Stimulated activated CD8-positive, alpha-beta memory T cell treated with anti-CD3 and anti-CD28 coated beads, Interleukin-2, amount 100 ng/mL, for 48 hours (primary cell): Measurements from ENCODE around the gene IP6K3.

Experiments
- DNase-seq, 2 donors: peaks; one replicate each; pipeline ENCODE4 v3.0.0-alpha.2; 2020; ENCODE audit warnings: low read depth in 2 of 2

Gene IP6K3

GRCh38 chr6:33689148-33689494 lies 57.6 kb downstream of the IP6K3 start:
- no peak for DNase-seq

DNA sequence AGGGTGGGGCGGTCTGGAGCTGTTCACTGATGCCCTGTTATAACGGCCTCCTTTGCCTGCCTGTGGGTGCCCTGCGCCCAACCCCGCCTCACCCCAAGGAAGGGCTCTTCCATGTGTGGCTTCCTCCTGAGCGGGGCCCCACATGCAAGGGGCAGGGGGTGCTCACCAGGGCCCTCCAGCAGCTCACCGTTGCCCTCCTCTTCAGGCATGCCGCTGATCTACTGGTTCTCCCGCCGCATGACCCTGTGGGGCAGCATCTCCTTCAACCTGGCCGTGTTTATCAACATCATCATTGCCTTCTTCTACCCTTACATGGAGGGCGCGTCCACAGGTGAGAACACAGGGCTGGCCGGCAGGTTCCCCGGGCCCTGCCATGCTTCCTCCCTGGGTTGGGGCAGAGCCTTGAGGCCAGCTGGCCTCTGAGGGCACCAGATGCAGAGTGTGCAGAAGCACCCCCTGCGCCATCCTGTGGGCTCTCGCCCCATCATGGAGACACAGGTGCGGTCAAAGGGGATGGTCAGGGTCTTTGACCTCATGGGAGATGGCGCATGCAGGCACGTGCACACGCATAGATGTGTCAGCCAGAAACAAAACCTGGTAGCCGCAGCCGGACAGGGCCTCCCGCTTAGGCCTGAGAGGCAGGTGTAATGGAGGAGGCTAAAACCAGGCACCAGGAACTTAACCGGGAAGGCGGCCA lies 58.1 kb downstream of the IP6K3 start:
- no peak for DNase-seq

- no peak for DNase-seq
These were observed 58.7 kb downstream of the IP6K3 start for GRCh38 chr6:33688006-33688405.

DNA sequence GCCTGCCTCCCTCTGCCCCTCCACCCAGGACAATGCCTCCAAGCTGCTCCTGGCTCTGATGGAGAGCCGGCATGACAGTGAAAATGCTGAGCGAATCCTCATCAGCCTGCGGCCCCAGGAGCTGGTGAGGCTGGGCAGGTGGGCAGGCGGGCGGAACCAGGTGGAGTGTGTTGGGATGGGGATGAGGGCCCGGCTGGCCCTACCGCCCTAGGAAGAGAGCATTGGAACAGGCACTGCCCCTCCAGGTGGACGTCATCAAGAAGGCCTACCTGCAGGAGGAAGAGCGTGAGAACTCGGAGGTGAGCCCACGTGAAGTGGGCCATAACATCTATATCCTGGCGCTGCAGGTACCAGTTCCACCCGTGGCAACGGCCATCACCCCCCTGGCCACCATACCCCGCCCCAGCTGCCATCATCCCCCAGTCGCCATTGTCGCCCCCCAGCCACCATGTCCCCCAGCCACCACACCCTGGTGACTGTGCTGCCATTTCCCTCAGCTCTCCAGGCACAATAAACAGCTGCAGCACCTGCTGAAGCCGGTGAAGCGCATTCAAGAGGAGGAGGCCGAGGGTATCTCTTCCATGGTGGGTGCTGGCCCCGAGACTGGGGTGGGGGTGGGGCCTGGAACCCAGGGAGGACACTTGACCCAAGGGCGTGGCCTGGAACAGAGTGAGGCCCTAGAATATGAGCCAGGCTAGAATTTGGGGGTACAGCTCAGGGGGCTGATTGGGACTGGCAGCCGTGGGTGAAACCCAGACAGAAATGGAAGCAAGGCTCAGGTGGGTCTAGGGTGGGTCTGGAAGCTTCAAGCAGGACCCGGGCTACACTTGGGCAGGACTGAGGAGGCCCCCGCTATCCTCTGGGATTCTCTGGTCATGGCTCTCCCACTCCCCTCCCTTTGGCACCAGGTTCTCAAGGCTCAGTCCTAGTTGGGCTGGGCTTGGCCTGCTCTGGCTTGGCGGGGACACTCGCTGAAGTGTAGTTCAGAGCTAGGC lies 59.4 kb downstream of the IP6K3 start:
- DNase-seq, result no peak

- DNase-seq, result no peak
These were observed 60.3 kb downstream of the IP6K3 start for GRCh38 chr6:33686225-33686924.

DNA sequence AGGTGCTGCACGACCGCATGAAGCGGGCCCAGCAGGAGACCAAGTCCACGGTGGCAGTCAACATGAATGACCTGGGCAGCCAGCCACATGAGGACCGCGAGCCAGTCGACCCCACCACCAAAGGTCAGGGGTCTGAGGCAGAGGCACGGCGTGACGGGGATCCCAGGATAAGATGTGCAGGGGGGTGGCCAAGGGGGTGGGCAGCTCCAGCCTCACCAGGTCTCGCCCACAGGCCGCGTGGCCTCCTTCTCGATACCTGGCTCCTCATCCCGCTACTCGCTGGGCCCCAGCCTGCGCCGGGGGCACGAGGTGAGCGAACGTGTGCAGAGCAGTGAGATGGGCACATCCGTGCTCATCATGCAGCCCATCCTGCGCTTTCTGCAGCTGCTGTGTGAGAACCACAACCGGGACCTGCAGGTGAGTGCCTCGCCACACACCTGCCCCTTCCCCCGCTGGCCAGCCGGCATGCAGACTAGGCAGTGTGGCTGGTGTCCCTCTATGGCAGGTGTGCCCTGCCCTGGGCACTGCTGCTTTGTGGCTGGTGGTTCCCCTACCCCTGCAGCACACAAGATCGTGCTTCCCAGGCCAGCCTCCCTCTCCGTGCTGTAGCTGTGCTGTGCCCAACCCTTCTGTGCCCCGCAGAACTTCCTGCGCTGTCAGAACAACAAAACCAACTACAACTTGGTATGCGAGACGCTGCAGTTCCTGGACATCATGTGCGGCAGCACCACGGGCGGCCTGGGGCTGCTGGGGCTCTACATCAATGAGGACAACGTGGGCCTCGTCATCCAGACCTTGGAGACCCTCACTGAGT lies 61.1 kb downstream of the IP6K3 start:
- DNase-seq, result no peak

DNA sequence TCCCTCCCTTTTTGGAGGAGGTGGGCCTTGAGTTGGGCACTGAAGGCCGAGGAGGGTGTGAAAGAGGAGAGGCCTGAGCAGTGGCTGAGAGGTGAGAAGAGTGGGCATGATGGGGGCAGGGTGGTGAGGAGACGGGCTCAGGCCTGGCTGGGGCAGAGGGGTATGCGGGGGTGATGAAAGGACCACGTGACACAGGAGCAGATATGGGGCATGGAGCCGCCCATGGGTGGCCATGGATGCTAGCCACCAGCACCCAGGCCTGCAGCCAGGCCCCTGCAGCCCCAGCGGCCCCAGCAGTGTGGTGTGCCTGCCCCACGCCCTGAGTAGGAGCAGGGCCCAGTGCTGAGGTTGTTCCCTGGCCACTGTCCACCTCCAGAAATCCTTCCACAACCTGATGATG lies 61.7 kb downstream of the IP6K3 start:
- no peak for DNase-seq

- no peak for DNase-seq
These were observed 62.2 kb downstream of the IP6K3 start for GRCh38 chr6:33684428-33684896.

DNA sequence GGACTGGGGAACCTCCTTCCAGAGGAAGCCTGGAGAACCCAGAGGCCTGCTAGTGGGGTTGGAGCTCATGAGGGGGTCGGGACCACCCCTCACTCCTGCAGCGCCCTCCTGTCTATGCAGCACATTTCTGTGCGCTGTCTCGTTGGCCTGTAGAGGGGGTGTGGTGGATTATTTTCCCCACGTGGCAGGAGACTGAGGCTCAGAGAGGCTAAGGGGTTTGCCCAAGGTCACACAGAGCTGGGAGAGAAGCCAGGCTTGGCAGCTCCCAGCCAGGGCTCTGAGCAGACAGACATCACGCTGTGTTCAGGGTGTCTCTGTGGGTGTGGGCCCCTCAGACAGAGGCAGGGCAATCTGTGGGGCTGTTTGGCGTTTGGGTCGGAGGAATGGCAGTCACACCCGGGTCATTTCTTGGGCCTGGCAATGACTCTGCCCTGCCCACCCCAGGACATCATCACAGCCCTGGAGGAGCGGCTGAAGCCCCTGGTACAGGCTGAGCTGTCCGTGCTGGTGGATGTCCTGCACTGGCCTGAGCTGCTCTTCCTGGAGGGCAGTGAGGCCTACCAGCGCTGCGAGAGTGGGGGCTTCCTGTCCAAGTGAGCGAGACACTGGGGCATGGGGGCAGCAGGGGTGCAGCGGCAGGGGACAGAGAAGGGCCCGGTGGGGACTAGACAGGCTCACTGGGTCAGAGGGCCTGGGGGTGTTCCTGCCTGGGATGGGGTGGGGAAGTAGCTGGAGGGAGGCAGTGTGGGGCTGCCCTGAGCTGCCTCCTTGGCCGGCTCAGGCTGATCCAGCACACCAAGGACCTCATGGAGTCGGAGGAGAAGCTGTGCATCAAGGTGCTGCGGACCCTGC lies 62.9 kb downstream of the IP6K3 start:
- DNase-seq, result no peak

GRCh38 chr6:33683051-33683571 lies 63.6 kb downstream of the IP6K3 start:
- DNase-seq, result peak in 1 of 2 donors; percentile 44

GRCh38 chr6:33682341-33682740 lies 64.4 kb downstream of the IP6K3 start:
- no peak for DNase-seq

GRCh38 chr6:33679761-33680160 lies 66.9 kb downstream of the IP6K3 start:
- no peak for DNase-seq

GRCh38 chr6:33678932-33679490 lies 67.7 kb downstream of the IP6K3 start:
- DNase-seq, result no peak

DNA sequence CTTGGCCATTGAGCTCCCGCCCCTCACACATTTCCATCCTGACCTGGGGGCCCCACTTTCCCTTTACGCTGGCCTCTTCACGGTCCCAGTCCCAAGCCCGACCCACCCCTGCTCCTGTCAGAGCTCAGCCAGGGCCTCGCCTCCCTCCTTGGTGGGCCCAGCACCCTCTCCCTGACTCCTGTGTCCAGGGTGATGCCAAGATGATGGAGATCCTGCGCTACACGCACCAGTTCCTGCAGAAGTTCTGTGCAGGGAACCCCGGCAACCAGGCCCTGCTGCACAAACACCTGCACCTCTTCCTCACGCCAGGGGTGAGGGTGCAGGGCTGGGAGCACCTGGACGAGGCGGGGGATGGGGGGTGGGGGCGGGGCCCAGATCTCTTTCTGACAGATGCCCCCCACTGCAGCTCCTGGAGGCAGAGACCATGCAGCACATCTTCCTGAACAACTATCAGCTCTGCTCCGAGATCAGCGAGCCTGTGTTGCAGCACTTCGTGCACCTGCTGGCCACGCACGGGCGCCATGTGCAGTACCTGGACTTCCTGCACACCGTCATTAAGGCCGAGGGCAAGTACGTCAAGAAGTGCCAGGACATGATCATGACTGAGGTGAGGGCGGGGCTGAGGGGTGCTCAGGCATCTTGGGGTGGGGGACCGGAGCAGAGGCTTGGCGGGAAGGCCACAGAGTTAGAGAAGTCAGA lies 68.3 kb downstream of the IP6K3 start:
- no peak for DNase-seq

DNA sequence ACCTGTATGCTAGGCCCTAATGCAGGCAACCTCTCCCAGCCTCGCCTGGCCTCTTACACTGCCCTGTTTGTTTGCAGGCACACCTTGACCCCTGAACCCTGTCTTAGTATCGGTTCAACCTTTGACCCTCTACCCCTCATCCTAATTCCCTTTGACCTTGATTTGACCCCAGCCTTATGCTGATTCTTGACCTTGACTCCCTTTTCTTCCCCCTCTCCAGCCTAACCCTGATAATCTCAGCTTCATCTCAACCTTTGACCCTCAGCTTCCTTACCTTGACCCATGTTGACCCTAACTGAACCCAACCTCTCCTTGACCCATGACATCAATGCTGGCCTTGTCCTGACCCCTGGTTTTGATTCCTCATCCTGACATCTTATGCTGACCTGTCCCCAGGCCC lies 69.0 kb downstream of the IP6K3 start:
- no peak for DNase-seq

- no peak for DNase-seq
These were observed 69.5 kb downstream of the IP6K3 start for GRCh38 chr6:33677143-33677660.

DNA sequence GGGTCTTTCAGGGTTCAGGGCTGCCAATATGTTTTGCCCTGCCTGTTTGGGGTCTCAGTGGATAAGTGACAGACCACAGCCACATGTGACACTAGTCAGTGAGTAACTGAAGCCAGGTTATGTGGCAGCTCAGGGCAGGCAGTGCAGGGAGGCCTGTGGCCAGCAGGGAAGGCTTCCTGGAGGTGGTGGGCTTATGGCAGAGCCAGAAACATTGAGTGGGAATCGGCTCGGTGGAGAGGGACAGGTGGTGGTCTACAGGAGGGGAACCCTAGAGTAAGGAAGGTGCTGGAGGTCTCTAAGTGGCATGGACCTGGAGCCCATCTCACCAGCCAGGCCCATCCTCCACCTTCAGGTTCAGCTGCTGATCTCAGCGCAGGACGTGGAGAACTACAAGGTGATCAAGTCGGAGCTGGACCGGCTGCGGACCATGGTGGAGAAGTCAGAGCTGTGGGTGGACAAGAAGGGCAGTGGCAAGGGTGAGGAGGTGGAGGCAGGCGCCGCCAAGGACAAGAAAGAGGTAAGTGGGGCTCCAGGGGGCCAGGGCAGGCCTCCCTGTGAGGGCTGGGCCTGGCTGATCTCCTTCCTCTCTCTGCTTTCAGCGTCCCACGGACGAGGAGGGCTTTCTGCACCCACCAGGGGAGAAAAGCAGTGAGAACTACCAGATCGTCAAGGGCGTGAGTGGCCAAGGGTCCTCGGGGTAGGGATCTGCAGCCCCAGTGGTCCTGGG lies 70.1 kb downstream of the IP6K3 start:
- no peak for DNase-seq

DNA sequence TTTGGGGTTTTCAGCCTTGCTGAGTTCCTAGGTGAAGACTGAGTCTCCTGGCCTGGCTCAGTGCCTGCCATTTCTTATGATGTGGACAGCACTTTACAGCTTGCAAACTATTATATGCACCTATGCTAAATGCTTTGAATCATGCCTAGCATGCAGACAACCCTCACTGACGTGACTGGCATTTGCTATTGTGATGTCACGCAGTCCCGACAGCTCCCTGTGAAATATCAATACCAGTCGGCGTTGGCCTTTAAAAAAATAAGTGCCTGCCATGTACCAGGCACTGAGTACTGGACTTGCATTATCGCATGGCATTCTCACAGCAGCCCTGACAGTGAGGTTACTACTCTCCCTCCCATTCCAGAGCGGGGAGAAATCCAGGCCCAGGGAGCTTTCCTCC lies 70.7 kb downstream of the IP6K3 start:
- DNase-seq, result no peak
